Tibial nerve (tissue), 4 donors: ENCODE data around the gene SLX4IP. TPM values are rescaled to one million over a fixed set of nuclear protein-coding genes. Genes with fewer than 3 reads are reported as not detected.
A peak's percentile ranks its signal among the peaks of the same experiment; 100 is the strongest.

Experiments used
- DNase-seq, 2 donors: peaks; one replicate each; pipeline ENCODE4 v3.0.0-alpha.2; 2019; ENCODE audit warnings: low spot score in 2 of 2
- H3K27ac ChIP-seq, 4 donors: fragments of 200-600 bp; sonication (generic) in 3 of 4; one replicate each; pipeline ENCODE4 v1.5.1; 2017 to 2019; ENCODE audit warnings: mild to moderate bottlenecking in 1 of 4
- H3K27me3 ChIP-seq, 2 donors: fragments of 200-600 bp; sonication (generic) in 1 of 2; one replicate each; pipeline versions ENCODE4 v1.5.1 to v1.6.0; 2017 to 2019
- H3K36me3 ChIP-seq, 3 donors: fragments of 200-600 bp; sonication (generic); one replicate each; pipeline ENCODE4 v1.5.1; 2018 to 2019
- H3K4me1 ChIP-seq, 4 donors: fragments of 200-600 bp; sonication (generic) in 3 of 4; one replicate each; pipeline ENCODE4 v1.5.1; 2017 to 2019
- H3K4me3 ChIP-seq, 4 donors: fragments of 200-600 bp; sonication (generic) in 3 of 4; one replicate each; pipeline ENCODE4 v1.5.1; 2017 to 2019; ENCODE audit warnings: mild to moderate bottlenecking in 1 of 4, moderate library complexity in 1 of 4
- H3K9me3 ChIP-seq, 4 donors: fragments of 200-600 bp; sonication (generic) in 3 of 4; one replicate each; pipeline ENCODE4 v1.5.1; 2017 to 2019
- CTCF ChIP-seq, 5 experiments: fragments of 200-600 bp in 3 of 5; fragments of 450-650 bp in 2 of 5; sonication (generic) in 3 of 5; IDR thresholded peaks; one replicate each; pipeline ENCODE4 v1.5.1; 2016 to 2019; ENCODE audit warnings: antibody characterized with exemption in 5 of 5, mild to moderate bottlenecking in 3 of 5, moderate library complexity in 2 of 5
- EP300 ChIP-seq, 2 donors: sonication (generic); formaldehyde crosslinking; IDR thresholded peaks; one replicate each; pipeline ENCODE4 v1.6.1; 2017; ENCODE audit warnings: antibody characterized with exemption in 2 of 2, mild to moderate bottlenecking in 1 of 2
- POLR2A ChIP-seq, 2 donors: fragments of 450-650 bp; IDR thresholded peaks; one replicate each; pipeline ENCODE4 v1.6.1; 2017; ENCODE audit warnings: antibody characterized with exemption in 2 of 2, mild to moderate bottlenecking in 2 of 2, moderate library complexity in 2 of 2
- WGBS, 2 donors: methylation state at CpG; one replicate each; pipeline ENCODE4 v1.1.5; 2018; 5-methylcytosine and 5-hydroxymethylcytosine counted together
- total RNA-seq, 4 donors: library from RNA; depleted of rRNA; stranded (reverse); fragments of >200 nt; gene quantifications; one replicate each; pipeline ENCODE4 v1.1.0, GENCODE V29; 2016

SLX4IP gene
- total RNA-seq, 4 donors from 2014 or later: 3.3 to 5.7 (median 3.5) TPM

- DNase-seq: peak; percentile 75 to 84
- Histone ChIP-seq H3K27ac (peak overlapping the region; percentile 91 to 95 (median 95)), H3K4me3 (peak overlapping the region; percentile 68 to 89 (median 80)), H3K36me3 (peaks cover 0 to 10% (median 0%) of the 10 kb centered on the region in 3 donors), H3K27me3 (no peaks in the 10 kb centered on the region), H3K9me3 (no peaks in the 10 kb centered on the region), H3K4me1 (peaks cover 0 to 61% (median 16%) of the 10 kb centered on the region in 4 donors)
- TF ChIP-seq POLR2A (IDR thresholded peaks at IDR 0.05): no peak
- TF ChIP-seq CTCF (IDR thresholded peaks at IDR 0.05): peak; percentile 46 to 72 (median 64)
- TF ChIP-seq EP300 (IDR thresholded peaks at IDR 0.05): peak in 1 of 2 donors; percentile 73
- WGBS, 2 donors: 5 to 10% methylated on average over 13 of the region's 13 CpGs
Observed at GRCh38 chr20:10671221-10671918, 236.3 kb downstream of the SLX4IP start.

- H3K4me3 ChIP-seq: peak overlapping the region; percentile 68 to 89 (median 80)
- H3K9me3 ChIP-seq: no peaks in the 10 kb centered on the region
- H3K4me1 ChIP-seq: peaks cover 0 to 54% (median 12%) of the 10 kb centered on the region in 4 donors
- DNase-seq: peak; percentile 62 to 64
- peaks cover 0 to 6% (median 0%) of the 10 kb centered on the region in 3 donors for H3K36me3 ChIP-seq
- H3K27ac ChIP-seq: peak overlapping the region; percentile 91 to 95 (median 95)
- WGBS, 2 donors: 1 to 2% methylated on average over 31 to 36 of the region's 42 CpGs
- TF ChIP-seq EP300 (IDR thresholded peaks at IDR 0.05): peak in 1 of 2 donors; percentile 21
- TF ChIP-seq CTCF (IDR thresholded peaks at IDR 0.05): no peak
- TF ChIP-seq POLR2A (IDR thresholded peaks at IDR 0.05): peak in 1 of 2 donors; percentile 20
- no peaks in the 10 kb centered on the region for H3K27me3 ChIP-seq
Observed at GRCh38 chr20:10671919-10672623, 237.0 kb downstream of the SLX4IP start.

GRCh38 chr20:10672624-10673127 lies 237.6 kb downstream of the SLX4IP start:
- Histone ChIP-seq H3K9me3 (no peaks in the 10 kb centered on the region), H3K4me3 (peak overlapping the region; percentile 68 to 89 (median 80)), H3K27ac (peak overlapping the region; percentile 91 to 95 (median 95)), H3K4me1 (peaks cover 0 to 47% (median 11%) of the 10 kb centered on the region in 4 donors), H3K36me3 (peaks cover 0 to under 1% (median 0%) of the 10 kb centered on the region in 3 donors), H3K27me3 (no peaks in the 10 kb centered on the region)
- WGBS, 2 donors: 0 to 1% methylated on average over 30 to 46 of the region's 47 CpGs
- no peak for DNase-seq
- TF ChIP-seq POLR2A (IDR thresholded peaks at IDR 0.05) (no peak), EP300 (IDR thresholded peaks at IDR 0.05) (no peak), CTCF (IDR thresholded peaks at IDR 0.05) (no peak)

GRCh38 chr20:10673176-10673841 lies 238.2 kb downstream of the SLX4IP start:
- Histone ChIP-seq H3K4me3 (peak overlapping the region; percentile 68 to 89 (median 80)), H3K27ac (peak overlapping the region; percentile 91 to 95 (median 95)), H3K4me1 (peaks cover 0 to 41% (median 11%) of the 10 kb centered on the region in 4 donors), H3K27me3 (no peaks in the 10 kb centered on the region), H3K9me3 (no peaks in the 10 kb centered on the region), H3K36me3 (no peaks in the 10 kb centered on the region)
- DNase-seq: no peak
- no peak for TF ChIP-seq CTCF (IDR thresholded peaks at IDR 0.05)
- no peak for TF ChIP-seq POLR2A (IDR thresholded peaks at IDR 0.05)
- TF ChIP-seq EP300 (IDR thresholded peaks at IDR 0.05): no peak
- 1% methylated on average over 48 to 57 of the region's 73 CpGs for WGBS, 2 donors
